Peyer's patch (tissue), 4 donors: ENCODE results near the gene TVP23C.

Source experiments
- POLR2A ChIP-seq, 2 donors: fragments of 450-650 bp; IDR thresholded peaks; one replicate each; pipeline ENCODE4 v1.5.1; 2017; ENCODE audit warnings: antibody characterized with exemption in 2 of 2, mild to moderate bottlenecking in 2 of 2, moderate library complexity in 2 of 2
- TF ChIP-seq, protein P1 (sequence below), 6 experiments: fragments of 450-650 bp in 4 of 6; fragments of 200-600 bp in 2 of 6; sonication (generic) in 1 of 6; IDR thresholded peaks; one replicate each; pipeline ENCODE4 v1.5.1; 2017 to 2019; ENCODE audit warnings: antibody characterized with exemption in 6 of 6, mild to moderate bottlenecking in 3 of 6, moderate library complexity in 1 of 6

GRCh38 chr17:15514469-15514868 lies 48.8 kb downstream of the TVP23C start:
- TF ChIP-seq, protein P1, sequence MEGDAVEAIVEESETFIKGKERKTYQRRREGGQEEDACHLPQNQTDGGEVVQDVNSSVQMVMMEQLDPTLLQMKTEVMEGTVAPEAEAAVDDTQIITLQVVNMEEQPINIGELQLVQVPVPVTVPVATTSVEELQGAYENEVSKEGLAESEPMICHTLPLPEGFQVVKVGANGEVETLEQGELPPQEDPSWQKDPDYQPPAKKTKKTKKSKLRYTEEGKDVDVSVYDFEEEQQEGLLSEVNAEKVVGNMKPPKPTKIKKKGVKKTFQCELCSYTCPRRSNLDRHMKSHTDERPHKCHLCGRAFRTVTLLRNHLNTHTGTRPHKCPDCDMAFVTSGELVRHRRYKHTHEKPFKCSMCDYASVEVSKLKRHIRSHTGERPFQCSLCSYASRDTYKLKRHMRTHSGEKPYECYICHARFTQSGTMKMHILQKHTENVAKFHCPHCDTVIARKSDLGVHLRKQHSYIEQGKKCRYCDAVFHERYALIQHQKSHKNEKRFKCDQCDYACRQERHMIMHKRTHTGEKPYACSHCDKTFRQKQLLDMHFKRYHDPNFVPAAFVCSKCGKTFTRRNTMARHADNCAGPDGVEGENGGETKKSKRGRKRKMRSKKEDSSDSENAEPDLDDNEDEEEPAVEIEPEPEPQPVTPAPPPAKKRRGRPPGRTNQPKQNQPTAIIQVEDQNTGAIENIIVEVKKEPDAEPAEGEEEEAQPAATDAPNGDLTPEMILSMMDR (IDR thresholded peaks at IDR 0.05), result no peak
- TF ChIP-seq POLR2A (IDR thresholded peaks at IDR 0.05), result no peak
